Transverse colon (tissue), 4 donors: Measurements from ENCODE around the gene ZNF488.

Experiments used
- EP300 ChIP-seq: sonication (generic); formaldehyde crosslinking; IDR thresholded peaks from one replicate; pipeline ENCODE4 v1.6.1; 2017; ENCODE audit warnings: antibody characterized with exemption, low read depth
- POLR2A ChIP-seq: fragments of 450-650 bp; IDR thresholded peaks from one replicate; pipeline ENCODE4 v1.6.1; 2016; ENCODE audit warnings: antibody characterized with exemption, mild to moderate bottlenecking, moderate library complexity
- POLR2AphosphoS5 ChIP-seq, 3 donors: sonication (generic); formaldehyde crosslinking; IDR thresholded peaks; one replicate each; pipeline ENCODE4 v1.6.1; 2016; ENCODE audit warnings: antibody characterized with exemption in 3 of 3
- TF ChIP-seq, protein P1 (sequence below), 5 experiments: fragments of 200-600 bp in 3 of 5; fragments of 450-650 bp in 2 of 5; sonication (generic) in 3 of 5; IDR thresholded peaks; 1 replicate in 2 of 5; 2 replicates in 3 of 5; pipeline ENCODE4 v1.5.1; 2016 to 2017; ENCODE audit warnings: antibody characterized with exemption in 5 of 5, inconsistent platforms in 3 of 5, mild to moderate bottlenecking in 2 of 5, moderate library complexity in 1 of 5

DNA sequence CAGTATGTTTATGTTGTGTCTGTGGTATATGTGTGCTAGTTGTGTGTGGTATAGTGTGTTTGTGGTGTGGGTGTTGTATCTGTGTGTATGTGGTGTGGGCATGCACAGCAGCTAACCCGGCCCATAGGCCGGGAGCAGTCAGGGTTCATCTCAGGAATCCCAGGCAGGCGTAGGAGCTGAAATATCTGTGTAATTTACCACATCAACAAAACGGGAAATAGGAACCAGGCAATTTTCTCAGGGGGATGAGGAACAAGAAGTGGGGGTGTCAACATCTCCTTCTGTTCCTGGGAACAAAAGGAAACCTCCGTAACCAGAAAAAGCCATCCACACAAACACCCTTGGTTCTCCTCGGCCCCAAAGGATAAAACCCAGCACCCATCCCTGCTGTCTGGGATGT, 24.5 kb upstream of the ZNF488 start:
- TF ChIP-seq POLR2A (no peak), POLR2AphosphoS5 (IDR thresholded peaks at IDR 0.05) (no peak), EP300 (no peak)
- TF ChIP-seq, protein P1, sequence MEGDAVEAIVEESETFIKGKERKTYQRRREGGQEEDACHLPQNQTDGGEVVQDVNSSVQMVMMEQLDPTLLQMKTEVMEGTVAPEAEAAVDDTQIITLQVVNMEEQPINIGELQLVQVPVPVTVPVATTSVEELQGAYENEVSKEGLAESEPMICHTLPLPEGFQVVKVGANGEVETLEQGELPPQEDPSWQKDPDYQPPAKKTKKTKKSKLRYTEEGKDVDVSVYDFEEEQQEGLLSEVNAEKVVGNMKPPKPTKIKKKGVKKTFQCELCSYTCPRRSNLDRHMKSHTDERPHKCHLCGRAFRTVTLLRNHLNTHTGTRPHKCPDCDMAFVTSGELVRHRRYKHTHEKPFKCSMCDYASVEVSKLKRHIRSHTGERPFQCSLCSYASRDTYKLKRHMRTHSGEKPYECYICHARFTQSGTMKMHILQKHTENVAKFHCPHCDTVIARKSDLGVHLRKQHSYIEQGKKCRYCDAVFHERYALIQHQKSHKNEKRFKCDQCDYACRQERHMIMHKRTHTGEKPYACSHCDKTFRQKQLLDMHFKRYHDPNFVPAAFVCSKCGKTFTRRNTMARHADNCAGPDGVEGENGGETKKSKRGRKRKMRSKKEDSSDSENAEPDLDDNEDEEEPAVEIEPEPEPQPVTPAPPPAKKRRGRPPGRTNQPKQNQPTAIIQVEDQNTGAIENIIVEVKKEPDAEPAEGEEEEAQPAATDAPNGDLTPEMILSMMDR (IDR thresholded peaks at IDR 0.05) = no peak
